ENCODE data around the gene ETV7. TPM values are rescaled to one million over a fixed set of nuclear protein-coding genes. Genes with fewer than 3 reads are reported as not detected.

ETV7 gene
- total RNA-seq, 2 donors from 2014 or later, result 0.74 to 1.8 TPM

- no peak for DNase-seq (ENCODE audit: low spot score)
- intact Hi-C loops (cut with DNase I), result no loop called here
Observed at GRCh38 chr6:36383606-36384005, 3.9 kb downstream of the ETV7 start.

GRCh38 chr6:36382976-36383375 is 4.5 kb downstream of the ETV7 start:
- no peaks in the 10 kb centered on the region for H3K4me1 ChIP-seq (replicated peaks)
- no peak overlapping the region for H3K4me3 ChIP-seq
- TF ChIP-seq POLR2AphosphoS5 (IDR thresholded peaks at IDR 0.05), result no peak
- TF ChIP-seq, protein P1, sequence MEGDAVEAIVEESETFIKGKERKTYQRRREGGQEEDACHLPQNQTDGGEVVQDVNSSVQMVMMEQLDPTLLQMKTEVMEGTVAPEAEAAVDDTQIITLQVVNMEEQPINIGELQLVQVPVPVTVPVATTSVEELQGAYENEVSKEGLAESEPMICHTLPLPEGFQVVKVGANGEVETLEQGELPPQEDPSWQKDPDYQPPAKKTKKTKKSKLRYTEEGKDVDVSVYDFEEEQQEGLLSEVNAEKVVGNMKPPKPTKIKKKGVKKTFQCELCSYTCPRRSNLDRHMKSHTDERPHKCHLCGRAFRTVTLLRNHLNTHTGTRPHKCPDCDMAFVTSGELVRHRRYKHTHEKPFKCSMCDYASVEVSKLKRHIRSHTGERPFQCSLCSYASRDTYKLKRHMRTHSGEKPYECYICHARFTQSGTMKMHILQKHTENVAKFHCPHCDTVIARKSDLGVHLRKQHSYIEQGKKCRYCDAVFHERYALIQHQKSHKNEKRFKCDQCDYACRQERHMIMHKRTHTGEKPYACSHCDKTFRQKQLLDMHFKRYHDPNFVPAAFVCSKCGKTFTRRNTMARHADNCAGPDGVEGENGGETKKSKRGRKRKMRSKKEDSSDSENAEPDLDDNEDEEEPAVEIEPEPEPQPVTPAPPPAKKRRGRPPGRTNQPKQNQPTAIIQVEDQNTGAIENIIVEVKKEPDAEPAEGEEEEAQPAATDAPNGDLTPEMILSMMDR (IDR thresholded peaks at IDR 0.05), result no peak
- TF ChIP-seq POLR2A (IDR thresholded peaks at IDR 0.05), result no peak
- no peak for DNase-seq (ENCODE audit: low spot score)
- no peaks in the 10 kb centered on the region for H3K36me3 ChIP-seq
- H3K27me3 ChIP-seq (replicated peaks; ENCODE audit: insufficient read depth), result no peaks in the 10 kb centered on the region
- no peaks in the 10 kb centered on the region for H3K9me3 ChIP-seq
- intact Hi-C loops (cut with DNase I), result no loop called here
- 81% methylated on average over 4 of the region's 4 CpGs for WGBS
- no peak overlapping the region for H3K27ac ChIP-seq

More at GRCh38 chr6:36383606-36384005, 3.9 kb downstream of the ETV7 start:
- H3K4me1 ChIP-seq (replicated peaks), result no peaks in the 10 kb centered on the region
- 51% methylated on average over 2 of the region's 2 CpGs for WGBS
- no peaks in the 10 kb centered on the region for H3K9me3 ChIP-seq
- TF ChIP-seq, protein P1 (IDR thresholded peaks at IDR 0.05), result no peak
- TF ChIP-seq POLR2AphosphoS5 (IDR thresholded peaks at IDR 0.05) (no peak), POLR2A (IDR thresholded peaks at IDR 0.05) (no peak)
- no peak overlapping the region for H3K4me3 ChIP-seq
- no peaks in the 10 kb centered on the region for H3K27me3 ChIP-seq (replicated peaks; ENCODE audit: insufficient read depth)
- no peak overlapping the region for H3K27ac ChIP-seq
- no peaks in the 10 kb centered on the region for H3K36me3 ChIP-seq

GRCh38 chr6:36381502-36382389 is 5.7 kb downstream of the ETV7 start:
- Histone ChIP-seq H3K9me3 (no peaks in the 10 kb centered on the region), H3K4me3 (no peak overlapping the region), H3K4me1 (replicated peaks) (no peaks in the 10 kb centered on the region), H3K27ac (no peak overlapping the region), H3K36me3 (no peaks in the 10 kb centered on the region), H3K27me3 (replicated peaks; ENCODE audit: insufficient read depth) (no peaks in the 10 kb centered on the region)
- TF ChIP-seq POLR2A (IDR thresholded peaks at IDR 0.05), result no peak
- TF ChIP-seq POLR2AphosphoS5 (IDR thresholded peaks at IDR 0.05), result no peak
- TF ChIP-seq, protein P1 (IDR thresholded peaks at IDR 0.05), result no peak
- WGBS, result 74% methylated on average over 9 of the region's 9 CpGs
- intact Hi-C loops (cut with DNase I), result no loop called here
- no peak for DNase-seq (ENCODE audit: low spot score)

GRCh38 chr6:36380166-36380565 is 7.3 kb downstream of the ETV7 start:
- Histone ChIP-seq H3K4me3 (no peak overlapping the region), H3K27ac (no peak overlapping the region), H3K36me3 (no peaks in the 10 kb centered on the region), H3K9me3 (no peaks in the 10 kb centered on the region), H3K27me3 (replicated peaks; ENCODE audit: insufficient read depth) (no peaks in the 10 kb centered on the region), H3K4me1 (replicated peaks) (no peaks in the 10 kb centered on the region)
- DNase-seq (ENCODE audit: low spot score), result no peak
- TF ChIP-seq, protein P1 (IDR thresholded peaks at IDR 0.05), result no peak
- no peak for TF ChIP-seq POLR2AphosphoS5 (IDR thresholded peaks at IDR 0.05)
- TF ChIP-seq POLR2A (IDR thresholded peaks at IDR 0.05), result no peak
- intact Hi-C loops (cut with DNase I), result no loop called here
- WGBS, result 89% methylated on average over 4 of the region's 4 CpGs

DNA sequence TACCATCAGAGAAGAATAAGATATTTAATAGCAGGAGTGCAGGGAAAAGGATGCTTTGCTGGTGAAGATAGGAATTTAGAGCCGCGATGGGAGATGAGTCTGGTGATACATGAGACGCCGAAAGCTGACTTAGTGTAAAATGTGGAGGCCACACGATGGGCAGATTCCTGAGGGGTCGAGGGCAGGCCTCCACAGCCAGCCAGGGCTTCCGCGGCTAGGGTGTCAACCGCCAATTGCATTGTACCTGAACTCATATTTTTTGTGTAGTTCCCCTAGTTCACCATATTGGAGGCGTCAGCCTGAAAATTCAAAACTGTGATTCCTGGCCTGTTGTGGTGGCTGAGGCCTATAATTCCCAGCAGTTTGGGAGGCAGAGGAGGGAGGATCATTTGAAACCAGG is 8.5 kb downstream of the ETV7 start:
- WGBS, result 93% methylated on average over 10 of the region's 10 CpGs

More for the DNA sequence above, 8.5 kb downstream of the ETV7 start:
- TF ChIP-seq POLR2A (IDR thresholded peaks at IDR 0.05) (no peak), POLR2AphosphoS5 (IDR thresholded peaks at IDR 0.05) (no peak)
- TF ChIP-seq, protein P1 (IDR thresholded peaks at IDR 0.05), result no peak
- no peak for DNase-seq (ENCODE audit: low spot score)
- H3K9me3 ChIP-seq, result no peaks in the 10 kb centered on the region
- no peak overlapping the region for H3K27ac ChIP-seq
- H3K27me3 ChIP-seq (replicated peaks; ENCODE audit: insufficient read depth), result no peaks in the 10 kb centered on the region
- intact Hi-C loops (cut with DNase I), result no loop called here
- H3K4me3 ChIP-seq, result no peak overlapping the region
- no peaks in the 10 kb centered on the region for H3K36me3 ChIP-seq
- no peaks in the 10 kb centered on the region for H3K4me1 ChIP-seq (replicated peaks)

All from prostate gland (tissue), 2 donors.